CD4-positive, CD25-positive, alpha-beta regulatory T cell (primary cell): ENCODE data around the gene ELL. TPM values are rescaled to one million over a fixed set of nuclear protein-coding genes. Genes with fewer than 3 reads are reported as not detected.

Source experiments
- ATAC-seq, 2 donors: fragments of 150-1000 bp; cut with Tn5 transposase; one replicate each; pipeline ENCODE4 v1.10.0; 2021; ENCODE audit warnings: low read depth in 2 of 2, moderate number of reproducible peaks in 2 of 2, moderate library complexity in 1 of 2
- DNase-seq, 3 donors: peaks; one replicate each; pipeline versions ENCODE4 v3.0.0 to v3.0.0-alpha.2; 2012 to 2022; ENCODE audit warnings: mixed read lengths in 1 of 3
- H3K27ac ChIP-seq: one replicate; pipeline ENCODE4 v1.7.0; 2013; ENCODE audit warnings: mild to moderate bottlenecking, low read length; ENCODE audit not compliant: insufficient read depth, poor library complexity, severe bottlenecking
- H3K27me3 ChIP-seq: one replicate; pipeline ENCODE4 v1.7.0; 2013; ENCODE audit warnings: low read length; ENCODE audit not compliant: control insufficient read depth, insufficient read depth
- H3K36me3 ChIP-seq: one replicate; pipeline ENCODE4 v1.7.0; 2013; ENCODE audit warnings: mild to moderate bottlenecking, low read length, moderate library complexity; ENCODE audit not compliant: control insufficient read depth, insufficient read depth
- H3K4me1 ChIP-seq: 2 replicates; pipeline ENCODE4 v1.7.0; 2013; ENCODE audit warnings: mild to moderate bottlenecking, low read length; ENCODE audit not compliant: insufficient read depth, control insufficient read depth, poor library complexity, severe bottlenecking
- H3K4me3 ChIP-seq: one replicate; pipeline ENCODE4 v1.7.0; 2013; ENCODE audit warnings: low read depth, mild to moderate bottlenecking, low read length, moderate library complexity
- H3K9me3 ChIP-seq, 2 experiments: 1 replicate in 1 of 2; 2 replicates in 1 of 2; pipeline ENCODE4 v1.7.0; 2013; ENCODE audit warnings: low read length in 2 of 2, mild to moderate bottlenecking in 1 of 2, moderate library complexity in 1 of 2; ENCODE audit not compliant: control insufficient read depth in 2 of 2
- H3K27ac Mint-ChIP-seq, 3 donors: one replicate each; pipeline ENCODE4 v1.8.0; 2020 to 2022; ENCODE audit warnings: mild to moderate bottlenecking in 3 of 3, mixed read lengths in 3 of 3, moderate library complexity in 2 of 3
- H3K27me3 Mint-ChIP-seq: one replicate; pipeline ENCODE4 v1.8.0; 2022; ENCODE audit warnings: mild to moderate bottlenecking, mixed read lengths
- H3K36me3 Mint-ChIP-seq: one replicate; pipeline ENCODE4 v1.8.0; 2020; ENCODE audit warnings: mixed read lengths
- H3K4me1 Mint-ChIP-seq, 4 donors: one replicate each; pipeline ENCODE4 v1.8.0; 2020 to 2022; ENCODE audit warnings: mixed read lengths in 4 of 4, mild to moderate bottlenecking in 1 of 4
- H3K4me3 Mint-ChIP-seq, 4 donors: one replicate each; pipeline ENCODE4 v1.8.0; 2020 to 2022; ENCODE audit warnings: mild to moderate bottlenecking in 4 of 4, mixed read lengths in 4 of 4, moderate library complexity in 3 of 4
- H3K9me3 Mint-ChIP-seq, 7 donors: one replicate each; pipeline ENCODE4 v1.8.0; 2020 to 2022; ENCODE audit warnings: mixed read lengths in 7 of 7, mild to moderate bottlenecking in 3 of 7, moderate library complexity in 2 of 7
- polyA plus RNA-seq, 4 donors: library from polyadenylated mRNA; unstranded; fragments of 300-500 nt; fragmentation: Illumina TruSeq; gene quantifications; one replicate each; pipeline ENCODE4 v1.2.3, GENCODE V29; 2021
- total RNA-seq: library from RNA; stranded (reverse); gene quantifications from one replicate; pipeline ENCODE4 v1.2.3, GENCODE V29; 2022

Gene ELL
- 53.6 TPM for total RNA-seq
- polyA plus RNA-seq: 10 to 100 TPM in 1 of 4 donors, 1 to 10 TPM in 3; 7.7 to 11.8 (median 9.7) TPM

DNA sequence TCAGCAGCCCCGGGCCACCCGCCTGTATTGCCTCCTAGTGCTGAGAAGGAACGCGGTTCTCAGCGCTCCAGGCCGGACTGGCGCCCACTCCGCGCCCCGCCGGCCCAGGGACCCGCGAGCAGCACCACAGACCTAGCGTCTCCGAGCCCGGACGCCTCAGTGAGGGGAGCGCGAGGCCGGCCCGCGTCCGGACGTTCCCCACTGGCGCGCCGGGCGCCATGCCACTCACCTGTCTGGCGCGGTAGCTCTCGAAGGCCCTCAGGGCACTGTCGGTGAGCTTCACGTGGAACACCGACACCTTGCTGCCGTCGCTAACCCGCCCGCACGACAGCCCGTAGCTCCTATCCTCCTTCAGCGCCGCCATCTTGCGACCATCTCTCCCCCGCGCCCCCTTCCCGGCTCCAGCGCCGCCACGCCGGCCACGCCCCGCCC lies at the start of gene ELL:
Gene ELL, minus strand, starts transcription at position 379 of the 432 bp plus-strand sequence. Its CDS starts 15 bp downstream, at position 364.
- H3K9me3 ChIP-seq: no peaks in the 10 kb centered on the region
- peaks cover 2 to 40% (median 15%) of the 10 kb centered on the region in 4 donors for H3K4me1 Mint-ChIP-seq
- DNase-seq (no peak), ATAC-seq (no peak)
- no peaks in the 10 kb centered on the region for H3K27me3 ChIP-seq
- H3K4me3 Mint-ChIP-seq: peak within 1 kb of the TSS; percentile 89 to 98 (median 92)
- H3K27ac Mint-ChIP-seq: peak within 1 kb of the TSS; percentile 77 to 97 (median 84)
- no peaks in the 10 kb centered on the region for H3K36me3 ChIP-seq
- H3K9me3 Mint-ChIP-seq: no peaks in the 10 kb centered on the region
- H3K27me3 Mint-ChIP-seq: no peaks in the 10 kb centered on the region
- peak within 1 kb of the TSS; percentile 86 for H3K4me3 ChIP-seq
- H3K36me3 Mint-ChIP-seq: no peaks in the 10 kb centered on the region
- H3K27ac ChIP-seq: peak within 1 kb of the TSS; percentile 92
- peaks cover 18% of the 10 kb centered on the region for H3K4me1 ChIP-seq

DNA sequence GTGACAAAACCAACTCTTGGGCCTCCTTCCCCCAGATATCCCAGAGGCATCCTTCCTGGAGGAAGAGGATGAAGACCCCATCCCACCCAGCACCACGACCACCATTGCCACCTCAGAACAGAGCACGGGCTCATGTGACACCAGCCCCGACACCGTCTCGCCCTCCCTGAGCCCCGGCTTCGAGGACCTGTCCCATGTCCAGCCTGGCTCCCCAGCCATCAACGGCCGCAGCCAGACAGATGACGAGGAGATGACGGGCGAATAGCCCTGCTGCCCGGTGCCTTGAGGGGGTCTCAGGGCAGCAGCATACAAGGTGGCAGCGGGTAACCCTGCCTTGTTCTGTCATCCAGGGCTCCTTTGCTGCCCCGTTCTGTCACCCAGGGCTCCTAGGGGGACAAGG lies 46.5 kb upstream of the ELL start:
- Histone ChIP-seq H3K36me3 (peaks cover 58% of the 10 kb centered on the region), H3K9me3 (no peaks in the 10 kb centered on the region), H3K27ac (no peak overlapping the region), H3K27me3 (no peaks in the 10 kb centered on the region), H3K4me3 (no peak overlapping the region), H3K4me1 (peaks cover 19% of the 10 kb centered on the region)
- DNase-seq (no peak), ATAC-seq (no peak)
- H3K27me3 Mint-ChIP-seq: no peaks in the 10 kb centered on the region
- H3K4me1 Mint-ChIP-seq: peaks cover 5 to 23% (median 16%) of the 10 kb centered on the region in 4 donors
- no peak overlapping the region for H3K4me3 Mint-ChIP-seq
- peaks cover 0 to 3% (median 0%) of the 10 kb centered on the region in 7 donors for H3K9me3 Mint-ChIP-seq
- H3K27ac Mint-ChIP-seq: no peak overlapping the region
- H3K36me3 Mint-ChIP-seq: peaks cover 29% of the 10 kb centered on the region

DNA sequence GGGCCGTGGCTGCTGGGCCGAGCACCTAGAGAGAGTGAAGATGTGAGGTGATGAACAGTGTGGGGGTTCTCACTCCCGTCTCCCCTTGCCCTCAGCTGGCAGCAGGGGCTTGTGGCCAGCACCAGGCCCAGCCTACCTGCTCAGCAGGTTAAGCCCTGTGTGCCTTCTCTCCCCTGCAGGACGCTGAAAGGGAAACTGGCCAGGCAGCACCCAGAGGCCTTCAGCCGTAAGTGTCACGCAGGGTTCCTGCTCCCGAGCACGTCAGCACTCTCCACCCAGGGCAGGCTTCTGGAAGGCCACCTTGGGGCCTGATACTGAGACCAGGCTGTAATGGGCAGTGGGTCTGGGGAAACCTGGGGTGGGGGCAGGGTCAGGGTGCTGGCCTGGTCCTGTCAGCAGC lies 45.1 kb upstream of the ELL start:
- Histone ChIP-seq H3K36me3 (peaks cover 64% of the 10 kb centered on the region), H3K27me3 (no peaks in the 10 kb centered on the region), H3K4me1 (peaks cover 5% of the 10 kb centered on the region), H3K4me3 (no peak overlapping the region), H3K27ac (no peak overlapping the region), H3K9me3 (no peaks in the 10 kb centered on the region)
- no peaks in the 10 kb centered on the region for H3K27me3 Mint-ChIP-seq
- H3K36me3 Mint-ChIP-seq: peaks cover 29% of the 10 kb centered on the region
- no peaks in the 10 kb centered on the region for H3K9me3 Mint-ChIP-seq
- no peak for DNase-seq
- no peak overlapping the region for H3K4me3 Mint-ChIP-seq
- ATAC-seq: no peak
- no peak overlapping the region for H3K27ac Mint-ChIP-seq
- H3K4me1 Mint-ChIP-seq: peaks cover 3 to 9% (median 7%) of the 10 kb centered on the region in 4 donors

DNA sequence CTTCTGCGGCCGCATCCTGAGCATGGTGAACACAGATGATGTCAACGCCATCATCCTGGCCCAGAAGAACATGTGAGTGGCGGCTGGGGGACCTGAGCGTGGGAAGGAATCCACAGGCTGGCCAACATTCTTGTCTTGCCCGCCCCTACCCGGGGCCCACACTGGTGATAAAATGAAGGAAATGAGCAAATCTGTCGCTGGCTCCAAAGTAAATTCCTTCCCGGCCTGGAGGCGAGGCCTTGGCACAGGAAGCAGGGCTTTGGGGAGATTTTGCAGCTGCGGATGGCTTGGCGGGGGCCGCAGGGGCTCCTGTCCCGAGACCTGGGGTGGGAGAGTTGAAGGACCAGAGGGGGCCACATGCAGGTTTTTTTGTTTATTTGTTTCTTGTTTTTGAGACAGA lies 40.2 kb upstream of the ELL start:
- Mint-ChIP-seq H3K9me3 (peaks cover 0 to 2% (median 0%) of the 10 kb centered on the region in 7 donors), H3K4me1 (peaks cover 8 to 30% (median 19%) of the 10 kb centered on the region in 4 donors), H3K4me3 (peak overlapping the region in 1 of 4 donors; percentile 54), H3K36me3 (peaks cover 19% of the 10 kb centered on the region), H3K27ac (peak overlapping the region in 1 of 3 donors; percentile 25), H3K27me3 (peaks cover 12% of the 10 kb centered on the region)
- H3K27me3 ChIP-seq: no peaks in the 10 kb centered on the region
- H3K4me1 ChIP-seq: peaks cover 18% of the 10 kb centered on the region
- H3K27ac ChIP-seq: no peak overlapping the region
- H3K9me3 ChIP-seq: no peaks in the 10 kb centered on the region
- H3K36me3 ChIP-seq: peaks cover 45% of the 10 kb centered on the region
- no peak for DNase-seq
- H3K4me3 ChIP-seq: no peak overlapping the region
- no peak for ATAC-seq

DNA sequence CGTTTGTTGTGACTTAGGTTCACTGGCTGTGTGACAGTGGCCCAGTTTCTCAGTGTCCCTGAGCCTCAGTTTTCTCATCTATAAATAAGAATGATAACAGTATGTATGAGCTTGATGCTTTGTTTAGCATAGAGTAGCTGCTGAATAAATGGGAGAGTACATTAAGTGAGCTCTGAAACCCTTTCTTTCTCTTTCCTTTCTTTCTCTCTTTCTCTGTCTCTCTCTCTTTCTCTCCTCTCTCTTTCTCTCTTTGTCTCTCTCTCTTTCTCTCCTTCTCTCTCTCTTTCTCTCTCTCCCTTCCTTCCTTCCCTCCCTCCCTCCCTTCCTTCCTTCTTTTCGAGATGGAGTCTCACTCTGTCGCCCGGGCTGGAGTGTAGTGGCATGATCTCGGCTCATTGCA lies 37.8 kb upstream of the ELL start:
- Histone ChIP-seq H3K27ac (peak overlapping the region; percentile 93), H3K4me1 (peaks cover 18% of the 10 kb centered on the region), H3K9me3 (no peaks in the 10 kb centered on the region), H3K4me3 (no peak overlapping the region), H3K27me3 (no peaks in the 10 kb centered on the region), H3K36me3 (peaks cover 22% of the 10 kb centered on the region)
- Mint-ChIP-seq H3K36me3 (peaks cover 11% of the 10 kb centered on the region), H3K9me3 (peaks cover 0 to 2% (median 0%) of the 10 kb centered on the region in 7 donors), H3K4me1 (peaks cover 8 to 30% (median 19%) of the 10 kb centered on the region in 4 donors), H3K27me3 (peaks cover 12% of the 10 kb centered on the region), H3K4me3 (peak overlapping the region; percentile 46 to 96 (median 92)), H3K27ac (peak overlapping the region; percentile 26 to 98 (median 73))
- DNase-seq (no peak), ATAC-seq (no peak)

DNA sequence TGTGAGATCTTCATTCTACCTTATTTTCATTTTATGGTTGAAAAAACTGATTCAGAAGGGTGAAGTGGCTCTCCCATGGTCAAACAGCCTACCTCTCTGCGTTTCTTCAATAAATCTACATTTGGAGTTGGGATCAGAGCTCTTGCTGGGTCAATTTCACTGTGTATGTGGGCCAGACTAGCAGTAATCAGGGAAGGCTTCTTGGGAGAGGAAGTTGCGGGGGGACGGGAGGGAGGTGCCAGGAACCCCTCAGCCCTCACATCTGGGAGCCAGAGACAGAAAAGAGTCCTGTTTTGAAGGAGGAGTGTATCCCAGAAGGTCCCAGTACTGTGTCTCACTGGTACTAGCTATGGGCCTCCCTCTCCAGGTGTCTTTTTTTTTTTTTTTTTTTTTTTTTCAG lies 36.7 kb upstream of the ELL start:
- Mint-ChIP-seq H3K4me1 (peaks cover 8 to 30% (median 19%) of the 10 kb centered on the region in 4 donors), H3K27ac (peak overlapping the region; percentile 95 to 98 (median 97)), H3K9me3 (peaks cover 0 to 2% (median 0%) of the 10 kb centered on the region in 7 donors), H3K36me3 (peaks cover 4% of the 10 kb centered on the region), H3K4me3 (peak overlapping the region; percentile 92 to 96 (median 94)), H3K27me3 (peaks cover 12% of the 10 kb centered on the region)
- H3K27me3 ChIP-seq: no peaks in the 10 kb centered on the region
- H3K27ac ChIP-seq: peak overlapping the region; percentile 93
- ATAC-seq (no peak), DNase-seq (no peak)
- peak overlapping the region; percentile 89 for H3K4me3 ChIP-seq
- H3K36me3 ChIP-seq: peaks cover 15% of the 10 kb centered on the region
- H3K9me3 ChIP-seq: no peaks in the 10 kb centered on the region
- H3K4me1 ChIP-seq: peaks cover 18% of the 10 kb centered on the region

DNA sequence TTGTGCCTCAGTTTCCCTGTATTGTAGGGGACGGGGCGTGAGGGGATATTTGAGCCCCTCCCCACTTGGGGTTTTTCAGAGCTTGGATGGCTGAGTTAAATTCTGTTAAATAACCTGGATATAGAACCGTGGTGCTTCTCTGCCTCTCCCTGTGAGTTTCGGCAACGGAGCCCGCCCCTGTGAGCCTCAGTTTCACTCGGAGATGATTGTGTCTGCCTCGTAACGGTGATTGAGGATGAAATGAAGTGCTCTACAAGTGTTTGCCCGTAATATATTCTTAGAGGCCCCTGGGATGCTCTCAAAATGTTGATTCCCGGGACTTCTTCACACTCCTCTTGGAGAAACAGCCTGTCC lies 36.3 kb upstream of the ELL start:
- peaks cover 0 to 2% (median 0%) of the 10 kb centered on the region in 7 donors for H3K9me3 Mint-ChIP-seq
- DNase-seq: peak in 1 of 3 donors; percentile 24
- Histone ChIP-seq H3K36me3 (peaks cover 12% of the 10 kb centered on the region), H3K9me3 (no peaks in the 10 kb centered on the region), H3K27ac (peak overlapping the region; percentile 93), H3K27me3 (no peaks in the 10 kb centered on the region), H3K4me3 (peak overlapping the region; percentile 89), H3K4me1 (peaks cover 18% of the 10 kb centered on the region)
- H3K4me1 Mint-ChIP-seq: peaks cover 8 to 30% (median 19%) of the 10 kb centered on the region in 4 donors
- ATAC-seq: no peak
- peaks cover 12% of the 10 kb centered on the region for H3K27me3 Mint-ChIP-seq
- peak overlapping the region; percentile 92 to 96 (median 94) for H3K4me3 Mint-ChIP-seq
- H3K27ac Mint-ChIP-seq: peak overlapping the region; percentile 95 to 98 (median 97)
- peaks cover 4% of the 10 kb centered on the region for H3K36me3 Mint-ChIP-seq
